Measurements from ENCODE around the gene MAB21L1. TPM values are rescaled to one million over a fixed set of nuclear protein-coding genes. Genes with fewer than 3 reads are reported as not detected.

The MAB21L1 gene
- total RNA-seq, 4 donors from 2014 or later, result 0.39 to 2.2 (median 1.2) TPM; not detected in 1

- H3K27ac ChIP-seq, result no peak overlapping the region
- no peaks in the 10 kb centered on the region for H3K9me3 ChIP-seq
- H3K27me3 ChIP-seq, result no peaks in the 10 kb centered on the region
- TF ChIP-seq CTCF (IDR thresholded peaks at IDR 0.05) (no peak), POLR2AphosphoS5 (IDR thresholded peaks at IDR 0.05) (no peak), EP300 (IDR thresholded peaks at IDR 0.05) (no peak), POLR2A (IDR thresholded peaks at IDR 0.05) (no peak)
- H3K36me3 ChIP-seq, result no peaks in the 10 kb centered on the region
- 80% methylated on average over 7 of the region's 7 CpGs for WGBS
- H3K4me1 ChIP-seq, result no peaks in the 10 kb centered on the region
- H3K4me3 ChIP-seq, result no peak overlapping the region
- DNase-seq (ENCODE audit: low spot score in 2 of 2), result no peak
Measured at GRCh38 chr13:35514061-35514477, 37.6 kb upstream of the MAB21L1 start.

GRCh38 chr13:35512271-35512920 is 35.9 kb upstream of the MAB21L1 start:
- Histone ChIP-seq H3K9me3 (no peaks in the 10 kb centered on the region), H3K27me3 (no peaks in the 10 kb centered on the region), H3K36me3 (no peaks in the 10 kb centered on the region), H3K4me1 (no peaks in the 10 kb centered on the region), H3K4me3 (no peak overlapping the region), H3K27ac (no peak overlapping the region)
- TF ChIP-seq POLR2AphosphoS5 (IDR thresholded peaks at IDR 0.05), result no peak
- no peak for TF ChIP-seq CTCF (IDR thresholded peaks at IDR 0.05)
- TF ChIP-seq EP300 (IDR thresholded peaks at IDR 0.05), result no peak
- no peak for TF ChIP-seq POLR2A (IDR thresholded peaks at IDR 0.05)
- DNase-seq (ENCODE audit: low spot score in 2 of 2), result no peak
- WGBS, result 44% methylated on average over 5 of the region's 5 CpGs

- no peak for TF ChIP-seq EP300 (IDR thresholded peaks at IDR 0.05)
- TF ChIP-seq CTCF (IDR thresholded peaks at IDR 0.05), result no peak
- TF ChIP-seq POLR2A (IDR thresholded peaks at IDR 0.05), result no peak
- no peak for TF ChIP-seq POLR2AphosphoS5 (IDR thresholded peaks at IDR 0.05)
- H3K4me1 ChIP-seq, result no peaks in the 10 kb centered on the region
- DNase-seq (ENCODE audit: low spot score in 2 of 2), result no peak
- no peaks in the 10 kb centered on the region for H3K36me3 ChIP-seq
- H3K4me3 ChIP-seq, result no peak overlapping the region
- H3K9me3 ChIP-seq, result no peaks in the 10 kb centered on the region
- WGBS, result 71% methylated on average over 3 of the region's 3 CpGs
- no peaks in the 10 kb centered on the region for H3K27me3 ChIP-seq
- H3K27ac ChIP-seq, result no peak overlapping the region
Measured at GRCh38 chr13:35502456-35502855, 26.0 kb upstream of the MAB21L1 start.

GRCh38 chr13:35501661-35502235 is 25.3 kb upstream of the MAB21L1 start:
- no peaks in the 10 kb centered on the region for H3K9me3 ChIP-seq

More at GRCh38 chr13:35501661-35502235, 25.3 kb upstream of the MAB21L1 start:
- H3K4me1 ChIP-seq, result no peaks in the 10 kb centered on the region
- no peaks in the 10 kb centered on the region for H3K27me3 ChIP-seq
- no peak for TF ChIP-seq CTCF (IDR thresholded peaks at IDR 0.05)
- TF ChIP-seq POLR2AphosphoS5 (IDR thresholded peaks at IDR 0.05), result no peak
- no peak for TF ChIP-seq POLR2A (IDR thresholded peaks at IDR 0.05)
- no peak for TF ChIP-seq EP300 (IDR thresholded peaks at IDR 0.05)
- no peak for DNase-seq (ENCODE audit: low spot score in 2 of 2)
- no peak overlapping the region for H3K4me3 ChIP-seq
- no peak overlapping the region for H3K27ac ChIP-seq
- WGBS, result 59% methylated on average over 6 of the region's 6 CpGs
- no peaks in the 10 kb centered on the region for H3K36me3 ChIP-seq
